Ureter (tissue), 1 donor: ENCODE results near the gene LTF. TPM values are rescaled to one million over a fixed set of nuclear protein-coding genes. Genes with fewer than 3 reads are reported as not detected.
"Not testable (repeated sequence)": the region's sequence is repeated elsewhere in the genome, so short reads cannot be mapped to it uniquely, and the experiment has no call there.

ENCODE experiments used
- DNase-seq: peaks from one replicate; pipeline ENCODE4 v3.0.0-alpha.2; 2020; ENCODE audit warnings: low spot score
- total RNA-seq: library from RNA; stranded (reverse); gene quantifications from one replicate; pipeline ENCODE4 v1.2.4, GENCODE V29; 2023
- donor health status: DM: yes; HTN: yes; CAD: no.

Gene LTF
- total RNA-seq, 1 donor from 2014 or later, result 1.5 TPM

GRCh38 chr3:46395766-46396530 is 68.8 kb downstream of the LTF start:
- DNase-seq, result no peak

GRCh38 chr3:46395210-46395661 is 69.5 kb downstream of the LTF start:
- DNase-seq, result no peak

- no peak for DNase-seq
Measured at GRCh38 chr3:46393554-46394434, 70.9 kb downstream of the LTF start.

GRCh38 chr3:46393011-46393410 is 71.7 kb downstream of the LTF start:
- no peak for DNase-seq

GRCh38 chr3:46391526-46391925 is 73.2 kb downstream of the LTF start:
- DNase-seq, result not testable (repeated sequence)

GRCh38 chr3:46389306-46389705 is 75.4 kb downstream of the LTF start:
- DNase-seq, result peak; percentile 24

- DNase-seq, result not testable (repeated sequence)
Measured at GRCh38 chr3:46388847-46389246, 75.9 kb downstream of the LTF start.

- peak; percentile 61 for DNase-seq
Measured at GRCh38 chr3:46386205-46386604, 78.5 kb downstream of the LTF start.

Other genes starting within 250 kb of the LTF start
- not detected for gene CCR3, start 222.4 kb downstream of the LTF start, total RNA-seq
- 1.3 TPM for gene CCR2, start 110.8 kb downstream of the LTF start, total RNA-seq
- 3.3 TPM for gene CCR5, start 94.0 kb downstream of the LTF start, total RNA-seq
- 6.3 TPM for gene CCRL2, start 57.6 kb downstream of the LTF start, total RNA-seq
- gene RTP3, start 33.1 kb upstream of the LTF start, total RNA-seq, result not detected
- 0.81 TPM for gene LRRC2, start 101.4 kb upstream of the LTF start, total RNA-seq
- gene FAM240A, start 147.6 kb upstream of the LTF start, total RNA-seq, result not detected
- gene ALS2CL, start 228.8 kb upstream of the LTF start, total RNA-seq, result 64.5 TPM
- 1.0 TPM for gene TMIE, start 236.5 kb upstream of the LTF start, total RNA-seq